ENCODE data around the gene FSTL4. TPM values are rescaled to one million over a fixed set of nuclear protein-coding genes. Genes with fewer than 3 reads are reported as not detected.

FSTL4 gene
- total and polyA plus RNA-seq, 2 of the 13 experiments (the other 11 are each of a cell fraction or from before 2014, with no cell fraction given) = 2.1 to 3.0 TPM

DNA sequence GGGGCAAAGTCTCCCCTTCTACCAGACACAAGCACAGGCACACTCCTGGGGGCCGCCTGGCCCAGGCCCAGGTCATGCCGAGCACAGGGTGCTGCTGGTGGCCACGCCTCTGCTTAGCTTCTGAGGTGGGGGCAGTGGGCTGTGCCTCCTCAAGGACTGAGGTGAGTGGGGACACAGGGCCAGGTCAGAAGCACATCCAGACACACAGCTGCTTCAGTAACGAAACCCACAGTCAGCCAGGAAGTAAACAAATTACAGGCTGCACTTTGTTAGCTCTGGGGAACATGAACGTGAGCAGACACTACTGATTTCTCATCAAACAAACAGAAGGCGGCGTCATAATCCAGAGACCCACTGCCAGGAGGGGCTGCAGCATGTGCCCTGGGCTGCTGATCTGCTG lies 368.1 kb downstream of the FSTL4 start:
- no peaks in the 10 kb centered on the region for H4K20me1 ChIP-seq (ENCODE audit: insufficient read depth, low read length)
- ATAC-seq (peak; percentile 52), FAIRE-seq (peak; percentile 81), DNase-seq (ENCODE audit: low spot score) (peak; percentile 65)
- intact Hi-C loops (cut with micrococcal nuclease; ENCODE audit: unreplicated experiment) (no loop called here), in situ Hi-C loops (cut with HindIII; ENCODE audit: extremely low pct_ligation_motif_present, low pct_unique_long_range_greater_than_20kb) (no loop called here)
- WGBS (ENCODE audit: low lambda C conversion rate) = 9% methylated on average over 4 of the region's 7 CpGs
- no peak overlapping the region for H2AFZ ChIP-seq (ENCODE audit: low read length)
- no peaks in the 10 kb centered on the region for H3K36me3 ChIP-seq (replicated peaks in 1 of 2; ENCODE audit: control insufficient read depth in 1 of 2, insufficient read depth in 2 of 2, low read length in 2 of 2)
- ChIA-PET POLR2A (no interaction called here), CTCF (ENCODE audit: low intra/inter-chr PET ratio, low total read pairs) (no interaction called here)
- H3K27me3 ChIP-seq (ENCODE audit: control insufficient read depth in 1 of 2, insufficient read depth in 2 of 2, low read length in 2 of 2) = no peaks in the 10 kb centered on the region
- H3K9ac ChIP-seq (ENCODE audit: insufficient read depth, low read depth, low read length) = peak overlapping the region; percentile 3; the same call in 1 of the 2 replicates
- peak overlapping the region; percentile 34 for H3K27ac ChIP-seq (ENCODE audit: extremely low read length, insufficient read depth, low read length)
- H3K4me2 ChIP-seq (ENCODE audit: low read depth, low read length) = peak overlapping the region; percentile 66
- no peaks in the 10 kb centered on the region for H3K79me2 ChIP-seq (ENCODE audit: insufficient read depth, low read length)
- H3K9me3 ChIP-seq (ENCODE audit: low read length) = no peaks in the 10 kb centered on the region
- H3K4me3 ChIP-seq (replicated peaks in 1 of 3; ENCODE audit: insufficient read depth in 1 of 3, low read depth in 2 of 3, low read length in 3 of 3) = peak overlapping the region in 1 of 3 experiments; percentile 38; a peak in 1 of 6 replicates
- H3K4me1 ChIP-seq (ENCODE audit: insufficient read depth, low read length) = peaks cover 46% of the 10 kb centered on the region
- BruUV-seq (replicated peaks) = no TSS peak
- no peak for TF ChIP-seq SMC3 (IDR thresholded peaks at IDR 0.05; ENCODE audit: low read length)
- TF ChIP-seq HHEX (CRISPR knock-in tag; IDR thresholded peaks at IDR 0.05) = no peak
- peak; percentile 26; the same call in 1 of the 2 replicates for TF ChIP-seq POGZ (CRISPR knock-in tag; IDR thresholded peaks at IDR 0.05)
- TF ChIP-seq NPAS2 (CRISPR knock-in tag; IDR thresholded peaks at IDR 0.05; ENCODE audit: borderline replicate concordance) = no peak
- no peak for TF ChIP-seq NFE2 (CRISPR knock-in tag; IDR thresholded peaks at IDR 0.05)
- no peak for TF ChIP-seq SRSF4 (IDR thresholded peaks at IDR 0.05; ENCODE audit: low read depth, low read length, poor library complexity, severe bottlenecking)
- 0 out of 2 replicates have a peak, but pooled peaks have one; percentile 30 for TF ChIP-seq ARNTL (CRISPR knock-in tag; IDR thresholded peaks at IDR 0.05)
- TF ChIP-seq FOXP4 (CRISPR knock-in tag; IDR thresholded peaks at IDR 0.05) = peak; percentile 78
- 0 out of 2 replicates have a peak, but pooled peaks have one; percentile 22 for TF ChIP-seq SPEN (CRISPR knock-in tag; IDR thresholded peaks at IDR 0.05; ENCODE audit: low read depth)
- 0 out of 2 replicates have a peak, but pooled peaks have one; percentile 56 for TF ChIP-seq DPF2 (CRISPR knock-in tag; IDR thresholded peaks at IDR 0.05; ENCODE audit: borderline replicate concordance, low read depth)
- 0 out of 2 replicates have a peak, but pooled peaks have one; percentile 39 for TF ChIP-seq MIXL1 (CRISPR knock-in tag; IDR thresholded peaks at IDR 0.05)
- TF ChIP-seq SOX6 (IDR thresholded peaks at IDR 0.05) = no peak
- peak; percentile 77 for TF ChIP-seq SOX6 (CRISPR knock-in tag; IDR thresholded peaks at IDR 0.05)
- TF ChIP-seq ISX (CRISPR knock-in tag; conservative IDR thresholded peaks at IDR 0.05) = no peak
- peak; percentile 61; the same call in 1 of the 2 replicates for TF ChIP-seq HIVEP1 (CRISPR knock-in tag; IDR thresholded peaks at IDR 0.05)
- TF ChIP-seq SKIL (CRISPR knock-in tag; IDR thresholded peaks at IDR 0.05; ENCODE audit: borderline replicate concordance) = peak; percentile 77; the same call in 1 of the 2 replicates
- no peak for TF ChIP-seq IKZF1 (IDR thresholded peaks at IDR 0.05)
- TF ChIP-seq KLF9 (CRISPR knock-in tag; IDR thresholded peaks at IDR 0.05; ENCODE audit: low read depth) = no peak
- no peak for TF ChIP-seq MIER2 (CRISPR knock-in tag; IDR thresholded peaks at IDR 0.05)
- TF ChIP-seq, protein P1, sequence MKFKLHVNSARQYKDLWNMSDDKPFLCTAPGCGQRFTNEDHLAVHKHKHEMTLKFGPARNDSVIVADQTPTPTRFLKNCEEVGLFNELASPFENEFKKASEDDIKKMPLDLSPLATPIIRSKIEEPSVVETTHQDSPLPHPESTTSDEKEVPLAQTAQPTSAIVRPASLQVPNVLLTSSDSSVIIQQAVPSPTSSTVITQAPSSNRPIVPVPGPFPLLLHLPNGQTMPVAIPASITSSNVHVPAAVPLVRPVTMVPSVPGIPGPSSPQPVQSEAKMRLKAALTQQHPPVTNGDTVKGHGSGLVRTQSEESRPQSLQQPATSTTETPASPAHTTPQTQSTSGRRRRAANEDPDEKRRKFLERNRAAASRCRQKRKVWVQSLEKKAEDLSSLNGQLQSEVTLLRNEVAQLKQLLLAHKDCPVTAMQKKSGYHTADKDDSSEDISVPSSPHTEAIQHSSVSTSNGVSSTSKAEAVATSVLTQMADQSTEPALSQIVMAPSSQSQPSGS (CRISPR knock-in tag; IDR thresholded peaks at IDR 0.05) = no peak
- TF ChIP-seq TOE1 (CRISPR knock-in tag; IDR thresholded peaks at IDR 0.05) = no peak

All from HepG2 (cell line).